Stimulated activated CD4-positive, alpha-beta T cell treated with anti-CD3 and anti-CD28 coated beads, TNF-alpha, amount 100 ng/mL, for 48 hours (primary cell): ENCODE measurements around the gene GTPBP6.
"Not testable (repeated sequence)": the region's sequence is repeated elsewhere in the genome, so short reads cannot be mapped to it uniquely, and the experiment has no call there.

ENCODE experiments used
- DNase-seq, 3 donors: peaks; one replicate each; pipeline ENCODE4 v3.0.0-alpha.2; 2020; ENCODE audit warnings: low read depth in 3 of 3

Gene GTPBP6

GRCh38 chrX:334971-335757 lies 16.6 kb upstream of the GTPBP6 start:
- no peak for DNase-seq

- no peak for DNase-seq
Observed at GRCh38 chrX:334331-334891, 15.8 kb upstream of the GTPBP6 start.

GRCh38 chrX:333611-334311 lies 15.2 kb upstream of the GTPBP6 start:
- DNase-seq = no peak

GRCh38 chrX:332916-333610 lies 14.5 kb upstream of the GTPBP6 start:
- DNase-seq = no peak

GRCh38 chrX:332496-332860 lies 13.9 kb upstream of the GTPBP6 start:
- no peak for DNase-seq

- no peak for DNase-seq
Observed at GRCh38 chrX:331825-332495, 13.4 kb upstream of the GTPBP6 start.

- DNase-seq = no peak
Observed at GRCh38 chrX:331151-331824, 12.7 kb upstream of the GTPBP6 start.

GRCh38 chrX:330726-331150 lies 12.1 kb upstream of the GTPBP6 start:
- DNase-seq = no peak

GRCh38 chrX:330141-330725 lies 11.6 kb upstream of the GTPBP6 start:
- not testable (repeated sequence) for DNase-seq

- no peak for DNase-seq
Observed at GRCh38 chrX:329291-329910, 10.8 kb upstream of the GTPBP6 start.

GRCh38 chrX:327660-328126 lies 9.1 kb upstream of the GTPBP6 start:
- DNase-seq = no peak

GRCh38 chrX:324664-325063 lies 6.1 kb upstream of the GTPBP6 start:
- not testable (repeated sequence) for DNase-seq

- no peak for DNase-seq
Observed at GRCh38 chrX:323721-324628, 5.4 kb upstream of the GTPBP6 start.

- DNase-seq = no peak
Observed at GRCh38 chrX:320126-320783, 1.7 kb upstream of the GTPBP6 start.

- DNase-seq = no peak
Observed at GRCh38 chrX:319579-320125, 1.1 kb upstream of the GTPBP6 start.

- peak; percentile 93 to 99 (median 99) for DNase-seq
Observed at GRCh38 chrX:318068-318738, 393 bp downstream of the GTPBP6 start.

GRCh38 chrX:317424-318067 lies 1.1 kb downstream of the GTPBP6 start:
- peak in 2 of 3 donors; percentile 83 to 97 for DNase-seq
